Left lung (tissue), 14 donors: ENCODE data around the gene MTFR1L. TPM values are rescaled to one million over a fixed set of nuclear protein-coding genes. Genes with fewer than 3 reads are reported as not detected.

Experiments used
- ATAC-seq: fragments of 200-7000 bp; cut with Tn5 transposase; one replicate; pipeline ENCODE4 v1.9.1; 2020; ENCODE audit warnings: moderate library complexity
- DNase-seq, 4 donors: peaks; one replicate each; pipeline ENCODE4 v3.0.0-alpha.2; 2013 to 2020
- H3K27ac ChIP-seq, 2 donors: fragments of 200-600 bp; sonication (generic) in 1 of 2; one replicate each; pipeline versions ENCODE4 v1.5.0 to v1.8.0; 2020 to 2021
- H3K27me3 ChIP-seq, 2 donors: fragments of 200-600 bp; sonication (generic) in 1 of 2; one replicate each; pipeline versions ENCODE4 v1.5.0 to v1.8.0; 2020 to 2021
- H3K36me3 ChIP-seq, 2 donors: fragments of 200-600 bp; sonication (generic) in 1 of 2; one replicate each; pipeline versions ENCODE4 v1.5.0 to v1.8.0; 2020 to 2021
- H3K4me1 ChIP-seq, 2 donors: fragments of 200-600 bp; one replicate each; pipeline ENCODE4 v1.8.0; 2021
- H3K4me3 ChIP-seq, 2 donors: fragments of 200-600 bp; sonication (generic) in 1 of 2; one replicate each; pipeline versions ENCODE4 v1.5.0 to v1.8.0; 2020 to 2021; ENCODE audit warnings: mild to moderate bottlenecking in 1 of 2
- H3K9me3 ChIP-seq, 2 donors: fragments of 200-600 bp; sonication (generic) in 1 of 2; one replicate each; pipeline versions ENCODE4 v1.5.0 to v1.8.0; 2020 to 2021
- CTCF ChIP-seq, 2 donors: fragments of 200-600 bp; sonication (generic) in 1 of 2; IDR thresholded peaks; one replicate each; pipeline versions ENCODE4 v1.5.0 to v1.8.0; 2021; ENCODE audit warnings: antibody characterized with exemption in 2 of 2
- intact Hi-C, 2 donors: fragments of 100-400 bp; cut with DNase I; formaldehyde crosslinking; loops; one replicate each; pipeline versions ENCODE4 v1.11.2 to v1.14.2; 2022
- long read RNA-seq, 12 donors: library from polyadenylated mRNA in 2 of 12; unstranded in 2 of 12; transcript quantifications; one replicate each; pipeline ENCODE4 v2.0.0 and lab custom pipeline, GENCODE V29; 2019 to 2026
- polyA plus RNA-seq, 6 donors: library from polyadenylated mRNA; unstranded; fragments of 120-200 nt; gene quantifications; one replicate each; pipeline ENCODE4 v1.2.1, GENCODE V29; 2013; ENCODE audit not compliant: insufficient read length in 6 of 6
- total RNA-seq, 2 donors: library from RNA; stranded (reverse); fragmentation: NEBNext Ultra II Directional; extraction: Animal tissue kit (Norgen Biotek cat#: 25700); gene quantifications; one replicate each; pipeline ENCODE4 v1.2.1, GENCODE V29; 2021
- donor health status: DM: no; HTN: yes; CAD: no.
- donor health status: DM: no; HTN: no; CAD: no.

MTFR1L gene
- total RNA-seq (10 to 100 TPM; 44.5 to 45.0 TPM), polyA plus RNA-seq (10 to 100 TPM; 68.6 to 88.4 (median 80.0) TPM)
- long read RNA-seq, donor 1, transcript MTFR1L-203 (7 exons, 2,004 nt) = major isoform, 11 of 1,501 reads
- long read RNA-seq, donor 1, partial matches to known transcripts = 1,458 of 1,501 reads
- long read RNA-seq, donor 1, other reads (novel, unspliced or antisense) = 28 of 1,501 reads
- long read RNA-seq, donor 2, transcript MTFR1L-203 (7 exons, 2,004 nt) = major isoform, 15 of 20 reads
- long read RNA-seq, donor 2, partial matches to known transcripts = 0 of 20 reads
- long read RNA-seq, donor 2, other reads (novel, unspliced or antisense) = 0 of 20 reads
- long read RNA-seq, donor 3, transcript MTFR1L-203 (7 exons, 2,004 nt) = major isoform, 12 of 30 reads
- long read RNA-seq, donor 3, partial matches to known transcripts = 16 of 30 reads
- long read RNA-seq, donor 3, other reads (novel, unspliced or antisense) = 0 of 30 reads
- long read RNA-seq, donor 4, transcript MTFR1L-203 (7 exons, 2,004 nt) = major isoform, 8 of 19 reads
- long read RNA-seq, donor 4, partial matches to known transcripts = 2 of 19 reads
- long read RNA-seq, donor 4, other reads (novel, unspliced or antisense) = 5 of 19 reads
- long read RNA-seq, donor 5, transcript MTFR1L-203 (7 exons, 2,004 nt) = major isoform, 10 of 21 reads
- long read RNA-seq, donor 5, partial matches to known transcripts = 6 of 21 reads
- long read RNA-seq, donor 5, other reads (novel, unspliced or antisense) = 0 of 21 reads
- long read RNA-seq, donor 6, transcript MTFR1L-203 (7 exons, 2,004 nt) = major isoform, 11 of 47 reads
- long read RNA-seq, donor 6, partial matches to known transcripts = 31 of 47 reads
- long read RNA-seq, donor 6, other reads (novel, unspliced or antisense) = 0 of 47 reads
- long read RNA-seq, donor 7, transcript MTFR1L-203 (7 exons, 2,004 nt) = major isoform, 6 of 8 reads
- long read RNA-seq, donor 7, partial matches to known transcripts = 0 of 8 reads
- long read RNA-seq, donor 7, other reads (novel, unspliced or antisense) = 0 of 8 reads
- long read RNA-seq, donor 8, transcript MTFR1L-203 (7 exons, 2,004 nt) = major isoform, 12 of 15 reads
- long read RNA-seq, donor 8, partial matches to known transcripts = 0 of 15 reads
- long read RNA-seq, donor 8, other reads (novel, unspliced or antisense) = 0 of 15 reads
- long read RNA-seq, donor 9 = 0 reads
- long read RNA-seq, donor 10, transcript MTFR1L-203 (7 exons, 2,004 nt) = major isoform, 16 of 29 reads
- long read RNA-seq, donor 10, transcript MTFR1L-210 (7 exons, 1,873 nt) = minor isoform, 5 of 29 reads
- long read RNA-seq, donor 10, partial matches to known transcripts = 1 of 29 reads
- long read RNA-seq, donor 10, other reads (novel, unspliced or antisense) = 5 of 29 reads
- long read RNA-seq, donor 11, transcript MTFR1L-203 (7 exons, 2,004 nt) = major isoform, 18 of 35 reads
- long read RNA-seq, donor 11, transcript MTFR1L-210 (7 exons, 1,873 nt) = minor isoform, 7 of 35 reads
- long read RNA-seq, donor 11, partial matches to known transcripts = 5 of 35 reads
- long read RNA-seq, donor 11, other reads (novel, unspliced or antisense) = 0 of 35 reads
- long read RNA-seq, donor 12, transcript MTFR1L-203 (7 exons, 2,004 nt) = major isoform, 8 of 1,017 reads
- long read RNA-seq, donor 12, partial matches to known transcripts = 607 of 1,017 reads
- long read RNA-seq, donor 12, other reads (novel, unspliced or antisense) = 399 of 1,017 reads

- Histone ChIP-seq H3K36me3 (peaks cover 0 to 27% of the 10 kb centered on the region in 2 donors), H3K27me3 (no peaks in the 10 kb centered on the region), H3K27ac (peak within 1 kb of the TSS; percentile 89 to 90), H3K4me3 (peak within 1 kb of the TSS; percentile 89 to 94), H3K4me1 (peaks cover 9 to 37% of the 10 kb centered on the region in 2 donors), H3K9me3 (no peaks in the 10 kb centered on the region)
- TF ChIP-seq CTCF (IDR thresholded peaks at IDR 0.05) = no peak
- intact Hi-C loops = no loop called here
- peak; percentile 94 for ATAC-seq
- DNase-seq = peak; percentile 86 to 98 (median 92)
These were observed at the start of gene MTFR1L for GRCh38 chr1:25819491-25820246. MTFR1L (plus strand) TSS chr1:25819954; CDS start chr1:25823105, 3,151 bp downstream.

GRCh38 chr1:25770541-25771220 is 49.1 kb upstream of the MTFR1L start:
- no peak for ATAC-seq
- TF ChIP-seq CTCF (IDR thresholded peaks at IDR 0.05) = no peak

GRCh38 chr1:25771221-25772114 is 48.3 kb upstream of the MTFR1L start:
- H3K4me1 ChIP-seq = peaks cover 6 to 8% of the 10 kb centered on the region in 2 donors
- ATAC-seq (no peak), DNase-seq (peak in 2 of 4 donors; percentile 14 to 35)
- no peaks in the 10 kb centered on the region for H3K27me3 ChIP-seq
- H3K36me3 ChIP-seq = peaks cover 0 to 8% of the 10 kb centered on the region in 2 donors
- H3K27ac ChIP-seq = no peak overlapping the region
- H3K9me3 ChIP-seq = no peaks in the 10 kb centered on the region
- no peak overlapping the region for H3K4me3 ChIP-seq
- intact Hi-C loops = no loop called here
- no peak for TF ChIP-seq CTCF (IDR thresholded peaks at IDR 0.05)

More at GRCh38 chr1:25770541-25771220, 49.1 kb upstream of the MTFR1L start:
- Histone ChIP-seq H3K4me3 (no peak overlapping the region), H3K27me3 (no peaks in the 10 kb centered on the region), H3K36me3 (peaks cover 0 to 8% of the 10 kb centered on the region in 2 donors), H3K9me3 (no peaks in the 10 kb centered on the region), H3K27ac (no peak overlapping the region), H3K4me1 (peaks cover 6 to 8% of the 10 kb centered on the region in 2 donors)
- intact Hi-C loops = no loop called here
- DNase-seq = no peak
